ENCODE results near the gene RPP25L.

DNA sequence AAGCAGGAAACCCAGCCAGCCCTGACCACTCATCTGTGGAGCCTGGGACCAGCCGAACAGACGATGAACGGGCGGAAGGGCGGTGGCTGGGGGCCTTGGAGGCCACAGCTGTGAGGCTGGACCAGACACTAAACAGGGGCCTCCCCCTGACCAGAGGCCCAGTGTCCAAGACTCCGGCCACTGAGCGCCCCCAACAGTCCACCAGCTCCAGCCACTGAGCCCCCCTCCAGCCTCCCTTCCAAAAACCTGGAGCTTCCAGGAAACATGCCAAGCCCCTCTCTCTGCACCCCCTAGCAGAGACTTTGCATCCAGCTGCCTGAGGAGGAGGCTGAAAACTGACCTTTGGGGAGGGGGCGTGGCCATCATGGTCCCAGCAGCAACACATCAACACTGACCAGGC lies 45.6 kb downstream of the RPP25L start:
- TF ChIP-seq, protein P1, sequence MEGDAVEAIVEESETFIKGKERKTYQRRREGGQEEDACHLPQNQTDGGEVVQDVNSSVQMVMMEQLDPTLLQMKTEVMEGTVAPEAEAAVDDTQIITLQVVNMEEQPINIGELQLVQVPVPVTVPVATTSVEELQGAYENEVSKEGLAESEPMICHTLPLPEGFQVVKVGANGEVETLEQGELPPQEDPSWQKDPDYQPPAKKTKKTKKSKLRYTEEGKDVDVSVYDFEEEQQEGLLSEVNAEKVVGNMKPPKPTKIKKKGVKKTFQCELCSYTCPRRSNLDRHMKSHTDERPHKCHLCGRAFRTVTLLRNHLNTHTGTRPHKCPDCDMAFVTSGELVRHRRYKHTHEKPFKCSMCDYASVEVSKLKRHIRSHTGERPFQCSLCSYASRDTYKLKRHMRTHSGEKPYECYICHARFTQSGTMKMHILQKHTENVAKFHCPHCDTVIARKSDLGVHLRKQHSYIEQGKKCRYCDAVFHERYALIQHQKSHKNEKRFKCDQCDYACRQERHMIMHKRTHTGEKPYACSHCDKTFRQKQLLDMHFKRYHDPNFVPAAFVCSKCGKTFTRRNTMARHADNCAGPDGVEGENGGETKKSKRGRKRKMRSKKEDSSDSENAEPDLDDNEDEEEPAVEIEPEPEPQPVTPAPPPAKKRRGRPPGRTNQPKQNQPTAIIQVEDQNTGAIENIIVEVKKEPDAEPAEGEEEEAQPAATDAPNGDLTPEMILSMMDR (IDR thresholded peaks at IDR 0.05) = no peak
- no peak for TF ChIP-seq POLR2A (IDR thresholded peaks at IDR 0.05)

Measured in upper lobe of left lung (tissue), 4 donors.